Natural killer cell treated with Interleukin-12 subunit alpha and Interleukin-12 subunit beta and Interleukin-15 and Interleukin-18, amount 100 ng/mL, for 72 hours (primary cell): ENCODE data around the gene RAPGEF4. TPM values are rescaled to one million over a fixed set of nuclear protein-coding genes. Genes with fewer than 3 reads are reported as not detected.
"Not testable (repeated sequence)": the region's sequence is repeated elsewhere in the genome, so short reads cannot be mapped to it uniquely, and the experiment has no call there.

ENCODE experiments used
- ATAC-seq, 2 donors: fragments of 150-1000 bp; cut with Tn5 transposase in 1 of 2; sonication (Bioruptor Pico), chemical (Tn5 transposase) in 1 of 2; 2 replicates each; pipeline ENCODE4 v1.10.0; 2021
- DNase-seq: peaks from one replicate; pipeline ENCODE4 v3.0.0; 2022; ENCODE audit warnings: low spot score
- H3K27ac Mint-ChIP-seq, 2 donors: 1 replicate in 1 of 2; 2 replicates in 1 of 2; pipeline ENCODE4 v1.8.0; 2022; ENCODE audit warnings: mixed read lengths in 2 of 2, mild to moderate bottlenecking in 1 of 2, moderate library complexity in 1 of 2
- H3K27me3 Mint-ChIP-seq, 2 donors: 1 replicate in 1 of 2; 2 replicates in 1 of 2; pipeline ENCODE4 v1.8.0; 2022; ENCODE audit warnings: mixed read lengths in 2 of 2
- H3K36me3 Mint-ChIP-seq: one replicate; pipeline ENCODE4 v1.8.0; 2022; ENCODE audit warnings: mixed read lengths
- H3K4me1 Mint-ChIP-seq, 2 donors: 1 replicate in 1 of 2; 2 replicates in 1 of 2; pipeline ENCODE4 v1.8.0; 2022; ENCODE audit warnings: low read depth in 2 of 2, mixed read lengths in 2 of 2, mild to moderate bottlenecking in 1 of 2
- H3K4me3 Mint-ChIP-seq: one replicate; pipeline ENCODE4 v1.8.0; 2022; ENCODE audit warnings: mixed read lengths
- H3K9me3 Mint-ChIP-seq: 2 replicates; pipeline ENCODE4 v1.8.0; 2022; ENCODE audit warnings: mixed read lengths
- total RNA-seq, 2 donors: library from RNA; stranded (reverse); gene quantifications; one replicate each; pipeline ENCODE4 v1.2.3, GENCODE V29; 2022

RAPGEF4 gene
- total RNA-seq, 2 donors from 2014 or later: 0.43 TPM; not detected in 1

GRCh38 chr2:173037245-173038120 is 301.8 kb downstream of the RAPGEF4 start:
- DNase-seq (no peak), ATAC-seq (no peak)
- Mint-ChIP-seq H3K4me1 (peaks cover 4 to 5% of the 10 kb centered on the region in 2 donors), H3K27me3 (peaks cover 14 to 19% of the 10 kb centered on the region in 2 donors), H3K4me3 (no peak overlapping the region), H3K36me3 (no peaks in the 10 kb centered on the region), H3K27ac (no peak overlapping the region), H3K9me3 (no peaks in the 10 kb centered on the region)

GRCh38 chr2:173038257-173038656 is 302.6 kb downstream of the RAPGEF4 start:
- H3K9me3 Mint-ChIP-seq, H3K36me3 Mint-ChIP-seq, ATAC-seq, DNase-seq, H3K4me3 Mint-ChIP-seq, H3K4me1 Mint-ChIP-seq, H3K27ac Mint-ChIP-seq: not testable (repeated sequence)
- peaks cover 10 to 11% of the 10 kb centered on the region in 2 donors for H3K27me3 Mint-ChIP-seq

GRCh38 chr2:173040729-173041128 is 305.1 kb downstream of the RAPGEF4 start:
- Mint-ChIP-seq H3K27me3 (peaks cover 4 to 5% of the 10 kb centered on the region in 2 donors), H3K36me3 (no peaks in the 10 kb centered on the region), H3K27ac (no peak overlapping the region), H3K9me3 (no peaks in the 10 kb centered on the region), H3K4me1 (no peaks in the 10 kb centered on the region), H3K4me3 (no peak overlapping the region)
- no peak for ATAC-seq
- DNase-seq: no peak

- H3K9me3 Mint-ChIP-seq: no peaks in the 10 kb centered on the region
- ATAC-seq: peak; percentile 27 to 43
- no peaks in the 10 kb centered on the region for H3K36me3 Mint-ChIP-seq
- peaks cover 0 to 9% of the 10 kb centered on the region in 2 donors for H3K27me3 Mint-ChIP-seq
- no peak for DNase-seq
- no peak overlapping the region for H3K27ac Mint-ChIP-seq
- H3K4me3 Mint-ChIP-seq: no peak overlapping the region
- peaks cover 0 to 2% of the 10 kb centered on the region in 2 donors for H3K4me1 Mint-ChIP-seq
Observed at GRCh38 chr2:173043476-173043875, 307.8 kb downstream of the RAPGEF4 start.

- ATAC-seq: peak; percentile 6 to 21
- no peak overlapping the region for H3K27ac Mint-ChIP-seq
- H3K9me3 Mint-ChIP-seq: no peaks in the 10 kb centered on the region
- no peaks in the 10 kb centered on the region for H3K36me3 Mint-ChIP-seq
- H3K27me3 Mint-ChIP-seq: peaks cover 0 to 10% of the 10 kb centered on the region in 2 donors
- H3K4me1 Mint-ChIP-seq: peaks cover 3 to 6% of the 10 kb centered on the region in 2 donors
- no peak overlapping the region for H3K4me3 Mint-ChIP-seq
- no peak for DNase-seq
Observed at GRCh38 chr2:173043897-173044519, 308.4 kb downstream of the RAPGEF4 start.

GRCh38 chr2:173044686-173045085 is 309.0 kb downstream of the RAPGEF4 start:
- H3K4me1 Mint-ChIP-seq: peaks cover 8 to 13% of the 10 kb centered on the region in 2 donors
- H3K27me3 Mint-ChIP-seq: peaks cover 0 to 13% of the 10 kb centered on the region in 2 donors
- ATAC-seq: no peak
- no peak overlapping the region for H3K4me3 Mint-ChIP-seq
- H3K27ac Mint-ChIP-seq: no peak overlapping the region
- H3K9me3 Mint-ChIP-seq: no peaks in the 10 kb centered on the region
- H3K36me3 Mint-ChIP-seq: no peaks in the 10 kb centered on the region
- no peak for DNase-seq

- DNase-seq (no peak), ATAC-seq (no peak)
- Mint-ChIP-seq H3K27ac (no peak overlapping the region), H3K27me3 (peaks cover 0 to 13% of the 10 kb centered on the region in 2 donors), H3K9me3 (no peaks in the 10 kb centered on the region), H3K4me3 (no peak overlapping the region), H3K36me3 (no peaks in the 10 kb centered on the region), H3K4me1 (peaks cover 8 to 18% of the 10 kb centered on the region in 2 donors)
Observed at GRCh38 chr2:173045181-173045580, 309.5 kb downstream of the RAPGEF4 start.

GRCh38 chr2:173048522-173048896 is 312.9 kb downstream of the RAPGEF4 start:
- peaks cover 19 to 21% of the 10 kb centered on the region in 2 donors for H3K27me3 Mint-ChIP-seq
- ATAC-seq (no peak), DNase-seq (no peak)
- H3K27ac Mint-ChIP-seq: peak overlapping the region; percentile 36 to 77
- no peaks in the 10 kb centered on the region for H3K9me3 Mint-ChIP-seq
- H3K36me3 Mint-ChIP-seq: no peaks in the 10 kb centered on the region
- H3K4me3 Mint-ChIP-seq: peak overlapping the region; percentile 52
- H3K4me1 Mint-ChIP-seq: peaks cover 8 to 18% of the 10 kb centered on the region in 2 donors

GRCh38 chr2:173048897-173049661 is 313.4 kb downstream of the RAPGEF4 start:
- H3K9me3 Mint-ChIP-seq: no peaks in the 10 kb centered on the region
- ATAC-seq (peak; percentile 83 to 96), DNase-seq (no peak)
- H3K27me3 Mint-ChIP-seq: peaks cover 21 to 23% of the 10 kb centered on the region in 2 donors
- H3K36me3 Mint-ChIP-seq: no peaks in the 10 kb centered on the region
- H3K27ac Mint-ChIP-seq: peak overlapping the region; percentile 36 to 77
- peaks cover 8 to 18% of the 10 kb centered on the region in 2 donors for H3K4me1 Mint-ChIP-seq
- H3K4me3 Mint-ChIP-seq: peak overlapping the region; percentile 52

GRCh38 chr2:173049831-173050230 is 314.2 kb downstream of the RAPGEF4 start:
- Mint-ChIP-seq H3K36me3 (no peaks in the 10 kb centered on the region), H3K4me3 (peak overlapping the region; percentile 52), H3K4me1 (peaks cover 8 to 18% of the 10 kb centered on the region in 2 donors), H3K27me3 (peaks cover 21 to 28% of the 10 kb centered on the region in 2 donors), H3K9me3 (no peaks in the 10 kb centered on the region), H3K27ac (peak overlapping the region; percentile 36 to 77)
- DNase-seq: no peak
- no peak for ATAC-seq

- DNase-seq (no peak), ATAC-seq (no peak)
- H3K9me3 Mint-ChIP-seq: no peaks in the 10 kb centered on the region
- peaks cover 27 to 37% of the 10 kb centered on the region in 2 donors for H3K27me3 Mint-ChIP-seq
- H3K36me3 Mint-ChIP-seq: no peaks in the 10 kb centered on the region
- H3K4me1 Mint-ChIP-seq: peaks cover 8 to 18% of the 10 kb centered on the region in 2 donors
- peak overlapping the region in 1 of 2 donors; percentile 51 for H3K27ac Mint-ChIP-seq
- no peak overlapping the region for H3K4me3 Mint-ChIP-seq
Observed at GRCh38 chr2:173050684-173051083, 315.0 kb downstream of the RAPGEF4 start.

- Mint-ChIP-seq H3K36me3 (no peaks in the 10 kb centered on the region), H3K27ac (no peak overlapping the region), H3K4me3 (no peak overlapping the region), H3K4me1 (peaks cover 8 to 18% of the 10 kb centered on the region in 2 donors), H3K9me3 (no peaks in the 10 kb centered on the region), H3K27me3 (peaks cover 29 to 37% of the 10 kb centered on the region in 2 donors)
- ATAC-seq (no peak), DNase-seq (no peak)
Observed at GRCh38 chr2:173051463-173052215, 316.0 kb downstream of the RAPGEF4 start.
